Pons (tissue), 1 donor: ENCODE measurements around the gene PAX5.
A peak's percentile ranks its signal among the peaks of the same experiment; 100 is the strongest.

Experiments
- DNase-seq: peaks from one replicate; pipeline ENCODE4 v3.0.0-alpha.2; 2016; ENCODE audit warnings: low spot score

PAX5 gene

DNA sequence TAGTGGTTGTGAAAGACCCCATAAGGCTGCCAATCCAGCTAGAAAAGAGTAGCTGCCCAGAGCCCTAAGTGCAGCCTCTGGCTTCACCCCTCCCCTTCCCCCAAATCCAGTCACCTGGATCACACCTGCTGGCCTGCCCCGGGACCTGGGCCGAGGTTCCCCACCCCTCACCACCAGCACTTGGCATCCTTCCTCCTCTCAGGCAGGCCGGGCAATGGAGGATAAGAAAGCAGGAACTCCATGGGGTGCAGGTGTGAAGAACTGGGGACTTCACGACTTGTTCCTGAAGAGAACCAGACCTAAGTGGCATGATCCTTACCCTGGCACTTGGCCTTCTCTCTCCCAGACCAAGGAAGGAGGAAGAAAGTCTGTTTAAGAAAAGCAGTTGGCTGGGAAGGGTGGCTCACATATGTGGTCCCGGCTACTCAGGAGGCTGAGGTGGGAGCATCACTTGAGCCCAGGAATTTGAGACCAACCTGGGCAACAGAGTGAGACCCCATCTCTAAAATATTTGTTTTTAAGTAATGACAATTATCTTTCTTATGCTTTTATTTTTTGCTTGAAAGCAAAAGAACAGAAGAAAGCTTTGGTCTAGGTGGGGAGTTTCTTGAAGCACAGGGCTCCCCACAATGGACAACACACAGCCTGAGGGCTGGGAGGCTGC is 131.1 kb downstream of the PAX5 start:
- DNase-seq: no peak

DNA sequence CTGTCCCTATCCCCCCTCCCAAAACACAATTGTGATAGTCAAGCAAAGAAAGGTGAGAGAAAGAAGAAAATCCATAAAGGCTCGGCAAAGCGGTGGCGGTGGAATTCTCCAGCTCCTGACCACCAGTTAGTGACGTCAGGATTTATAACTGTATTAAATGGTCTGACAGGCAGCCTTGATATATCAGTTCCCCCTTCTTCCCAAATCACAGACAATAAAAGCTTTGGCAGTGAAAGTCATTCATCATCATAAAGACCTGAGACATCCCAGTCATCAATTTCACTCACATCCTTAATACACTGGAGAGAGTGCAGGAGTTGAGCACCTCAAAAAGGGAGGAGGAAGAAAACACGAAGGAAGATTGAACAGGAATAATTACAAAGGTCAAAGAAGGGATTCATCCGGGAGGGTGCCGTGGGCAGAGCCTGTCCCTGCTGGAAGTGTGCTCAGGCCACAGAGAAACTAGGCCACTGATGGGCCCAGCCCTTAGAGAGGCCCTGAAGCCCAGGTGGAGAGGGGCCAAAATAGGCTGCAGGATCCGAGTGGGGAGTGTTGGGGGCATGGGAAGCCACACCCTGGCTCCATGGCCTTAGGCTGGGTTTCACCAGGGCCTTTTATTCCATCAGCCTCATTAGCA is 131.9 kb downstream of the PAX5 start:
- no peak for DNase-seq

DNA sequence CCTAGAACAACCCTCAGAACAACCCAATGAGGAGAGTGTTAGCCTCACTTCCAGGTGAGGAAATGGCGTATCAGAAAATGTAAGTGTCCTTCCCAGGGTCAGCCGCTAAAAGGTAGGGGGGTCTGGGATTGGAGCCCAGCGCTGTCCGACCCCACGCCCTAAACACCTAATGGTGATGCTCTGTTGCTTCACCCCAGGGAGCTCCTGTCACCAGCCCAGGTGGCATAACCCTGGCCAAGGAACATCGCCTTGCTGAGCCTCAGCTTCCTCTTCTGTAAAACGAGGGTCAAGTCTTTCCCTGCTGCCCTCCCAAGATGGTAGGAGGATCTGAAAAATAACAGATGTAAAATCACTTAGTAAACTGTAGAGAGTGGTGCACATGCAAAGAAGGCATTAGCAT is 132.5 kb downstream of the PAX5 start:
- DNase-seq: no peak

DNA sequence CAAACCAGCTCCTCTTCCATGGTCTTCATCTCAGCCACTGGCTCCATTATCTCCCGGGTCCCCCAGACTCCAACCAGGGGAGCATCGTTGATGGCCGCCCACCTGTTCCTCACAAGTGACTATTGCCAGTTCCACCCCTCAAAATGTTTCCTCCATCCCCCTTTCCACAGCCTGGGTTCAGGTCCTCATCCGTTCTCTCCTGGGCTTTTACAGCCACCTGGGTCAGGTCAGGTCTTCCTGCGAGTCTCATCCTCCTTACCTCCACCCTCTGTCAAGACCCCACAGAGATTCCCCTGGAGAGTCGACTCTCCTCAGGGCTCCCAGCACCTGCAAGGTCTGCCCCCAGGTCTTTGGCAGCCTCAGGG is 133.2 kb downstream of the PAX5 start:
- no peak for DNase-seq

DNA sequence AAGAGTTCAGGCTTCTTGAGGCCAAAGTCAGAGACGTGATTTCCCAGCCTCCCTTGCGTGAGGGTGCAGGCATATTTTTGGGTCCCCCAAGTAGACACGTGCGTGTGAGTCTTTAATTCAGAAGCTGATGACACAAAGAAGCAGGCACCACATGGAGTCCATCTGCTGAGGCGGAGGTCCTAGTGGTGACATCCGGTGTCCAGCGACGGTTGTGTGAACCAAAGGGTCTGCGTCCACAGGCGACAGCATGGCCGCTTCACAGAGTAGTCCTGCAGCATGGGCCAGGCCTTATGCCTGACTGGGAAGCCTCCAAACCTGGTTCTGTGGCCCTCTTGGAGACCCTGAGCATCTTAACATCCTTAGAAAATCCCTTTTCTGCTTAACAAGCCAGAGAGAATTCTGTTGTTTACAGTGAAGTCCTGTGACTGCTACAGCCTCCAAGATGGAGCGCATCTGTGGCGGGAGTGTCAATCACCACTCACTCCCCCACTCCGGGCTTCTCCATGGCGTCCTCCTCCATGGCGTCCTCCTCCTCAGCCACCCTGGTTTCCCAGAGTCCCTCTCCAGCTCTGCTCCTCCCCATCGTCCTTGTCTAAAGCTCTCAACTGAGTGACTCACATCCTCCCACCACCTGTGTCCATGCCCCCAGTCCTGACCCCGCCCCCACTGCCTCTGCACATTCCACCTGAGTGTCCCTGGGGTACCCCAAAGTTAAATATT is 133.8 kb downstream of the PAX5 start:
- DNase-seq: no peak

DNA sequence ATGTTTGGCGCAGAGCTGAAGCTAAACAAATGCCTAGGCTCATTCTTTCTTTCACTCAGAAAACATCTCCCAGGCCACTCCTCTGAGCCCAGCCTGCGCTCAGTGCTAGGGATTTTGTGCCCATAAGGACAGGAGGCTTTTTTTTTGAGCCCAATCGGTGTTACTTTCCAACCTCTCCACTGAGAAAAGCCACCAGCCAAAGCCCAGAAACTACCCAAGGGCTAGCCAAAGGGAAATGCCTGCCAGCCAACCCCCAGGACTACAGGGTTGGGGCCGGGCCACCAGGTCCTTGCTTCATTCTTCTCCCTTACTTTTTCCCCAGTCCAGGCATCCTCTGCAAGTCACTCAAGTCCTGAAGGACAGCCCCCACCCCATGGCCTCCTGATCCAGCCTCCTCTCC is 134.7 kb downstream of the PAX5 start:
- no peak for DNase-seq

DNA sequence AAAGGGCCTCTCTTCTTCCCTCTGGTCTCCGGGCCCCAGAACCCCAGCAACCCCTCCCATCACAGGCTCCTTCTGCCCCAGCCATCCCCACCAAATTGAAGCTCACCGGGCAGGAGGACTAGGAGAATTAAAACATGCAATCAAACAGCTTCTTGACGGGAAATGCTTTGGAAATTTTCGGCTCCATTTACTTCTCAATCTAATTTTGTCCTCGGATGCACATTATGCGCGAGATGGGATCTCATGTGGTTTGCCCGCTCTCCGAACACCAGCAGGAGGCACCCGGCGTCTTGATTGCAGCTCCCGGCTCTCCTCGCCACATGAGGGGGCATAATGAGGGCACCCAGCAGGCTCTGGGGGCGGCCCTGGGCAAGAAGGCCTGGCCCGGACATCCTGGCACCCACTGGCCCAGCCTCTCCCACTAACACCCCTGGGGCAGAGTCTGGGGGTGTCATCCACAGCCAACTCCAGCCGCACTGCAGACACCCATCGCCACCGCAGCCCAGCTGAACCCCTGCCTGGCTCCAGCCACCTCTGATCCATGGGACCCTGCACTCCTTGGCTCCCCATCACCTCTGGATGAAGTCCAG is 135.5 kb downstream of the PAX5 start:
- DNase-seq: no peak

DNA sequence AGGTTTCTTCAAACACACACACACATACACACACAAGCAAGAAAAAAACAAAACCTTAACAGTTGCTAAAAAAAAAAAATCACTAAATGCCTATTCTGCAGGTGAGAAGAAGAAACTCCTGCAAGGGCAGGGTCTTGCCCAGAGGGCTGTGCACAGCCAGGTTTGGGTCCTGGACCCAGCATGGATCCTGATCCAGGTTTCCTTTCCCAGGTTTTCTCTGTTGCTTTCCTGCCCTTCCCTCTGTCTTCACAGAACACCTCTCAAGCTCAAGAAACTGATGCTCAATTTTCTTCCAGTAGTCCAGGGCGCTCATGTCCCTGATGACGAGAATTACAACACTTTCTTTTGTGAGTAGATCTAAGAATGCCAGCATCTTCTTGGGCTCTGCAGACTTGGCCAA is 136.6 kb downstream of the PAX5 start:
- DNase-seq: no peak

DNA sequence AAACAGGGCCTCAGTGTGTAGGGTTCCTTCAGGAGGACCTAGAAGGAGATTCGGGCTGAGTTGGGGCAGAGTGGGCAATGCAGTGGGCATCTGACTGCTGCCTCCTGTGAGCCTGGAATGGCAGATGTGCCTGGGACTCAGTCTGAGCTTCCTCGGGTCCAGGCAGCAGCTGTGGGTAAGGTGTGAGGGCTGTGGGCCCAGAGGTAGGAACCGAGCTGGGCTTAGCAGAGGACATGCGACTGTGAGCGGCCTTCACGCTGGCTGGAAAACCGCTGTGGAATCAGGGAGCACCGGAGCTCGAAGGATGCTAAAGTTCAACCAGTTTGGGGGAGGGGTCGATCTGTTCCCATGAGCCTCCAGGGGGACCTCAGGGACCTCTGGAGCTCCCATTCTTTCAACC is 137.0 kb downstream of the PAX5 start:
- DNase-seq: no peak

DNA sequence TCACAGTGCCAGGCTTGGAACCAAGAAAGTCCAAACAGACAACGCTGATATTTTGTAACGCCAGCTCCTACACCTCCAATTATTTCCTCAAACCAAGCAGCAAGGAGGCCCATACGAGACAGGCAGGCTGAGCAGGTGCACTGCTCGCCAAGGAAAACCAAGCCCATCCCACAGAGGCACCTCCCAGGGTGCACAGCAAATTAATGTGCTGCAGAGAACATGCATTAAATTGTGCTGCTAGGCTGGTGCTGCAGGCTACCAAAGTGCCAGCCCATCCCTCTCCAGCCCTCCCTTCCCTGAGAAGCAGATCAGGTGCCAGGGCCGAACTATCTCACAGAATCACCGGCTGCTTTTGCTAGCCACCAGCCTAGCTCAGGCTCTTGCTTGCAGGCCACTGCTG is 137.8 kb downstream of the PAX5 start:
- DNase-seq: no peak

DNA sequence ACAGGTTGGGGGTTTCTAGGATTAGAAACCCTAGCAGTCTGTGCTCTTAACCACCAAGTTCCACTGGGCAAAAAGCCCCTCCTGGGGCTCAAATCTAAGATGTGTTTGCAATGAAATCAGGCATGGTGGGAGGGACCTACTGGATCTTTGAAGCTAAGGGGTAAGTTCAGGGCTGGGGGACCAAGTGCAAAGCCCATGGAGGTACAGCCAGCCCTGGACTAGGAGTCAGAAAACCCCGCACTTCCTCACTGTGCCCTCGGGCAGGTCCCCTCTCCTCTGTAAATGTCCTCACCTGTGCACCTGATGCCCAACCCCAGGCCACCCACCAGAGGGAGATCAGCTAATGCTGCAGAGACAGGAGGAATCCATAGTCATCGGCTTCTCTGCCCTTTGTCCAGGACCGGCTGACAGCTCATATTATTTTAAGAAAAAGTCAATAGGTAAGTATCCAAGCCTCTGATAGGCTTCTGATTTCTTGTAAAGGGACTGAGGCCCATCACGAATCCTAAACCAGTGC is 138.3 kb downstream of the PAX5 start:
- DNase-seq: no peak

DNA sequence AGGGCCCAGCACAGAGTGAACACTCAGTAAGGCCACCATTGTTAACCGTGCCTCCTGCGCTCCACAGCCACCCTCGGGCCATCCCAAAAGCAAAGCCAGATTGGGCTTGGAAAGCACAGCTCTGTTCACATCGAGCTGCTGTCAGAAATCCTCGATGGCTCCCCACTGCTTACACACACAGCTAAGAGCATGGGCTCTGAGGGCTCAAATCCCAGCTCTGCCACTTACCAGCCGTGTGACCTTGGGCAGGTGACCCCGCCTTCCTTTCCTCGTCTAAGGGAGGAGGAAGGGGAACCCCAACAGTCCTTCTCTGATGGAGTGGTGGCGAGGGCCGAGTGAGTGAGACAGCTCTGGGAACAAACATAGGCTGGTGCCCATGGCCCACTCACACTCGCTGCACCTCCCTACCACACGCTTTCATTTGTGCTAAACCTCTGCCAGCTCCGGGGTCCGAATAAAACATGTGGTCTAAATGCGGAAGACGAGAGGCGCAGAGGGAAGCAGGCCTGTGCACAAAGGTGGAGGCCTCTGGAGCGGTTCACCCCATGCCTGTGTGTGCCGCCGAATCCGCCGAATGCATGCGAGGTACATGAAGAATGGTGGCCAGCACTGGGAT is 139.3 kb downstream of the PAX5 start:
- DNase-seq: no peak

DNA sequence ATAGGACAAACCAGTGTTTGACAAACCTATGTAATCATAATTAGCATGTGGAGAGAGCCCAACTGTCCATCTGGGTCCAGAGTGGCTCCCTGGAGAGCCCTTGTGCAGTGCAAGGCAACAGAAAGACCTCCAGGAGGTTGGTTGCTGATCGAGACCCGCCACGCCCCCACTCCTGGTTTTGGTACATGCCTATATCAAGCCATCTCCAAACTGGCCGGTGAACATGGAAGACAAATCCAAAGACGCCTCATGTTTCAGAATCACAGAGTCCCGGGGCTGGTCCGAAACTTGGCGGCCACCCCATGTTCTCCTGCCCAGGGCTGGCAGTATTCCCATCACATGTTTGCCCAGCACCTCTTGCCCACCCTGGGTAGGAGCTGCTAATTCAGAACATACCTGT is 140.2 kb downstream of the PAX5 start:
- no peak for DNase-seq

DNA sequence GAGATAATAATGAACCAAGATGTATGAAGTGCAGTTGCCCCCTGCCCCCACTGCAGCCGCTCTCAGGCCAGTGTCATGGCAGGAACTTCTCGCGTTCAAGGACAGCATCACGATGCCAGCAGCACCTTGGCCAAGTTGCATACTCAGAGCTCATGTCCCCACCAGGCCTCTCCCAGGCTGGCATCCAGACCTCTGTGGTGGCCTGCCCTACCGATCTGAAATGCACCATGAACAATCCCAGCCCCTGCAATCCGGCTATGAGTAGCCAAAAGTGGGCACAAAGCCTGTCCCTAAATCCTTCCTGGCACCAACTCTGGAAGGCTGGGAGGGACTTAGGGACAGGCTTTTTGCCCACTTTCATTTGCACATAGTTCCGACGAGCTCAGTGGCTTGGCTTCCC is 140.9 kb downstream of the PAX5 start:
- peak; percentile 18 for DNase-seq

DNA sequence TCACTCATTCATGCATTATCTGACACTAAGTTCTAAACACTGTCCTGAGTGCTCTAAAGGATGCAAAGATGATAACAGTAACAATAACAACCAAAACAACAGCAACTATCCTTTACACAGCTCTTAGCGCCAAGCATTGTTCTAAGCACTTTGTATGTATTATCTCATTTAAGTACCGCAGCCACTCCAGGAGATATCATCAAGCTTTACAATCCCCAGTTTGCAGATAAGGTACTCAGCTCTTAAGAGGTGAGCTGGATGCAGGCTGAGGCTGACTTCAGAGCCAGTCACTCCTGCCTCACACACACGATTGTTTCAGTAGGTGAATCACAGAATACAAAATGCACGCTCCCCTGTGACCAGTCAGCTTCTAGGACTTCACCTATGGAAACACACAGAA is 141.8 kb downstream of the PAX5 start:
- no peak for DNase-seq

DNA sequence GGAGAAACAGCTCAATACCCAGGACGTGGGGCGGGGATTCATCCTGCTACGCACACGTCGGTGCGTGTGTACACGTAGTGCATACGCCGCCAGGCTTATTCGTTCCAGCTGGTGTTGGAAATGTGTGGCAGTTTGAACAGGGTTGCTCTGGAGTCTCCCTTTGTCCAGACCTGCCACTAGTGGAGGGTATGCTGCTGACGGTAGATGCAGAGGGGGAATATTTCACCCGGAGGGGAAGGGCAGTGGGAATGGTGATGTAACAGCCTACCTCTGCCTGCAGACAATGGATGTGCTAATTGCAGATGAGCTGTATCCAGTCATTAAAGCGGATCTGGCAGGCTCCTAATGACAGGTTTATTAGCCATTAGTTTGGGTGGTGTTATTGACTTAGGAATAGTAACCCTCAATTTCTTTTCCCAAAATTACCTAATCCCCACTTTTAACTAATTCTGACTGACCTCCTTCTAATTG is 142.7 kb downstream of the PAX5 start:
- DNase-seq: no peak

DNA sequence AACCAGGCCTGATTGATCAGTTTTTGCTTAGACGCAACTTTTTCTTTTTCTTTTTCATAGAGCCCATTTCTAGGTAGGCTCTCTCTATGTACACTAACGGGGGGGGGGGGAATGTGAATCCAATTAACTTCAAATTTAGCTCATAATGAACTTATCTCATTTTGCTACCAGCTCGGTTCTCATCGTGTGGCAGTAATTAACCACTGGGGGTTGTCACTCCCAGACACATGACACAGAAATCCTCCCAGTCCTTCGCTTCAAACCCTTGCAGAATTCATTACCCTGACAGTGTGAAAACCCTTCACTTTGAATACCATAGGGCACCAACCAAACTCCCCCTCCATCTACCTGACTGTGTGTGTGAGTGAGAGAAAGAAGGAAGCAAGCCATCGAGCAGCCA is 144.2 kb downstream of the PAX5 start:
- DNase-seq: no peak

DNA sequence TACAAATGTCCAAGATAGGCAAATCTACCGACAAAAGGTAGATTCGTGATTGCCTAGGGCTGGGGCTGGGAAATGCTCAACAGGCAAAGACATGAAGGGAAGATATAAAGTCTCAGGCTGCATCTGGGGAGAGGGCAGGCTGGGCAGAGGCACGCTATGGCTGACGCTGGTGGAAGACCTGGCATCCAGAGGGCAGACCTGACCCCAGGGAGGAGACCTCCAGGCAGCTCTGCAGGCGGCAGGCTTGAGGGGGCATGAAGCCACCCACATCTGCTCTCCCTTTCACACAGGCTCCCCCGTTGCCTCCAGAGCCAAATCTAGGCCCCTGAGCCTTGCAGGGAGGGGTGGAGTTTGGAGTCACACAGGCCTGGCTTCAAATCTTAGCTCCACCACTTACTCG is 145.5 kb downstream of the PAX5 start:
- DNase-seq: no peak

DNA sequence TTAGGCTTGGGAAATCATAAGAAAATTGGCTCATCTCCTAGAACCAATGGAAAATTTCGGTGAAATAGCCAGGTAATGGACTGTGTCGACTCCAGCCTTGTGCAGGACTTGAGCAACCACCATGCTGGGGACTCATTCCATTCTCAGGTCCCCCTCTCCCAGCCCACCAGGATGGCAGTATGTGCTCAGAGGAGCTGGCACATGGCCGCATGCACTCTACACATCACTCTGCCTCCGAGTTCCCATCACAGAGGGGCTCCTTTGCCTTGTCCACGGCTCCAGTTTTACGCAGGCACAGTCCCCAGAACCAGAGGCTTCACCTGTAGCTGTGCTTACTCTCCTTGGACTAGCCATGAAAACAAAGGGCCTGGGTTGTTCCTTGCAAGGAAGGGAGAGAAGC is 149.3 kb downstream of the PAX5 start:
- no peak for DNase-seq

DNA sequence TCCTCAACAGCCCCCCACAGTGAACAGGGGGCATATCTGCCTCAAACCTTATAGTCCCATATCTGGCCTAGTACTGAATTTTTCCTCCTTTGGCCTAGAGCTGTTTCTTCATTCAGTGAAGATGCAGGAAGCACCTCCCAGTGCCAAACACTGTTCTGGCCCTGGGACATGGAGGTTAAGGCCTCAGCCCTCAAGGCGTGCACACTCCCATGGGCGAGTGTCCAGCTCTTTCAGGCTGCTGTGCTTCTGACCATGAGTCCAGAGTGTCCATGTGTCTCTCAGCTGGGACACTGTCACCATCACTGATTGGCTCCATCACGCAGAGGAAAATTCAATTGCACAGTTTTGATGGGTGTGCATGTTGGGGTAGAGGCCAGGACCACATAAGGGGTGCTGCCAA is 151.5 kb downstream of the PAX5 start:
- no peak for DNase-seq

DNA sequence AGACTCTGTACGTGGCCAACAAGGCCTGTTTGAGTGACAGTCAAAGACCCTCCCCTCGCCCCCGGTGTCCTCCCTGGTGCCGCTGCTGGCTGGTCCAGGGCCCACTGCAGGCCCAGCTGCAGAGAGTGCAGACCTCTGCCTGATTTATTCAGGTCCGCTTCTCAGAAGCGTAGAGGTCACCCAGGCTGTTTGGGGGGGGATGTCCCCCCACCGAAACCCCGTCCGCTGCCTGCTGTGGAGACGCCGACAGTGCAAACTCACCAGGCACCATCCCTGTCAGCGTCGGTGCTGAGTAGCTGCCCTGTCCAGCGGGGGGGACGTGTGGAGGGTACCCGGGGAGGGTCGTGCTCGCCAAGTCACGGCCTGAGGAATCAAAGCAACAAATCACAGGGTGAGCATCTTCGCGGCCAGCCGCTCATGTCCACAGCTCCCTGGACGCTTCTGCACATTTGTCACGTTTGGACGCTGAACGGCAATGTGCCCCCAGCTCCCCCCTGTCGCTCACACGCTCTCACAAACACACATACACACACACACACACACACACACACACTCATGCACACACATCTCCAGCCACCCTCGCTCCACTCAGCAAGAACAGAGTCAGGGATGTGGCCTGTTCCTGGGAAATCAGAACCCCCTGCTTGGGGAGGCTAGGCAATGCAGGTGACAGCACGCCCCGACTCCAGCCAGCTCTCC is 152.2 kb downstream of the PAX5 start:
- no peak for DNase-seq

DNA sequence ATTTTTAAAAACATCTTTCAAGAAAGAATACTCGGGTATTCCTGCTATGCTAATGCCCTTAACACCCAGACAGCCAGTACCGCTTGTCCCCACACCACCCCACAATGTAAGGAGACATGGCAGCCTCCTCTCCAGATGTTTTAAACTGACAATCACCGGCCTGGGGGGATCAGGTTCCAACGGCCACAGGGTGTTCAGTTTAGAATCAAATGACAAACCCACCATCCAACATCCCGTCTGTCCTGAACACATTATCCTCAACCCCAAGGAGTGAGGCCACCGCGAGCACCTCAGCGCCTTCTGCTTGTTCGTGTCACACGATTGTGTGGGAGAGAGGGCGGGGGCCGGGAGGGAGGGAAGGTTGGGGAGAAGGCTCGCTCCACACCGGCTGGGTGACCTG is 152.8 kb downstream of the PAX5 start:
- no peak for DNase-seq
